Bronchial epithelial cell (primary cell): ENCODE results near the gene ANKRD49. TPM values are rescaled to one million over a fixed set of nuclear protein-coding genes. Genes with fewer than 3 reads are reported as not detected.
A peak's percentile ranks its signal among the peaks of the same experiment; 100 is the strongest.

ENCODE experiments used
- DNase-seq: peaks from one replicate; pipeline ENCODE4 v3.0.0-alpha.2; 2010; ENCODE audit warnings: low read depth
- FAIRE-seq: peaks from 2 replicates; lab custom pipeline; 2011; peaks lifted over from hg19 to GRCh38; lab: Jason Lieb, UNC
- H3K27me3 ChIP-seq: 2 replicates; pipeline ENCODE4 v1.5.1; 2011; ENCODE audit warnings: low read length; ENCODE audit not compliant: control insufficient read depth, insufficient read depth
- H3K36me3 ChIP-seq: 2 replicates; pipeline ENCODE4 v1.5.1; 2011; ENCODE audit warnings: low read length; ENCODE audit not compliant: control insufficient read depth, insufficient read depth
- H3K4me3 ChIP-seq: 2 replicates; pipeline ENCODE4 v1.5.1; 2011; ENCODE audit warnings: mild to moderate bottlenecking, low read depth, low read length, control low read depth
- CTCF ChIP-seq: IDR thresholded peaks from 2 replicates; pipeline ENCODE4 v1.5.1; 2011; ENCODE audit warnings: mild to moderate bottlenecking, moderate library complexity, low read length, control low read depth, inconsistent platforms; ENCODE audit not compliant: insufficient read depth, severe bottlenecking
- total RNA-seq: library from RNA; depleted of rRNA; stranded (reverse); fragments of >200 nt; gene quantifications from 2 replicates; pipeline ENCODE4 v1.2.1, GENCODE V29; 2014

Gene ANKRD49
- total RNA-seq, 1 donor from 2014 or later = 17.1 TPM

GRCh38 chr11:94450048-94450447, 43.7 kb upstream of the ANKRD49 start:
- no peak for TF ChIP-seq CTCF
- Histone ChIP-seq H3K36me3 (peaks cover 3% of the 10 kb centered on the region), H3K27me3 (no peaks in the 10 kb centered on the region), H3K4me3 (no peak overlapping the region)
- DNase-seq (peak; percentile 76), FAIRE-seq (no peak)

GRCh38 chr11:94452988-94453387, 40.8 kb upstream of the ANKRD49 start:
- H3K36me3 ChIP-seq = no peaks in the 10 kb centered on the region
- FAIRE-seq (no peak), DNase-seq (no peak)
- H3K4me3 ChIP-seq = no peak overlapping the region
- H3K27me3 ChIP-seq = no peaks in the 10 kb centered on the region
- no peak for TF ChIP-seq CTCF

- TF ChIP-seq CTCF = no peak
- DNase-seq (no peak), FAIRE-seq (no peak)
- no peaks in the 10 kb centered on the region for H3K27me3 ChIP-seq
- no peak overlapping the region for H3K4me3 ChIP-seq
- no peaks in the 10 kb centered on the region for H3K36me3 ChIP-seq
Observed at GRCh38 chr11:94454301-94454700, 39.5 kb upstream of the ANKRD49 start.

GRCh38 chr11:94455861-94456260, 37.9 kb upstream of the ANKRD49 start:
- Histone ChIP-seq H3K36me3 (no peaks in the 10 kb centered on the region), H3K27me3 (no peaks in the 10 kb centered on the region), H3K4me3 (no peak overlapping the region)
- no peak for TF ChIP-seq CTCF
- DNase-seq (peak; percentile 91), FAIRE-seq (no peak)

GRCh38 chr11:94457118-94458029, 36.4 kb upstream of the ANKRD49 start:
- FAIRE-seq (no peak), DNase-seq (peak; percentile 52)
- Histone ChIP-seq H3K27me3 (no peaks in the 10 kb centered on the region), H3K4me3 (no peak overlapping the region), H3K36me3 (no peaks in the 10 kb centered on the region)
- no peak for TF ChIP-seq CTCF
